Activated B cell treated with CpG ODN at 0.5 μM for 24 hours (primary cell): ENCODE data around the gene AFF3. TPM values are rescaled to one million over a fixed set of nuclear protein-coding genes. Genes with fewer than 3 reads are reported as not detected.
A peak's percentile ranks its signal among the peaks of the same experiment; 100 is the strongest.

Experiments used
- ATAC-seq: fragments of 200-7000 bp; cut with Tn5 transposase; one replicate; pipeline ENCODE4 v1.10.0; 2021; ENCODE audit warnings: low read depth, mild to moderate bottlenecking, moderate library complexity
- CTCF ChIA-PET: fragments of 350-600 bp; sonication (Branson Sonifier 250); formaldehyde crosslinking; loops from one replicate; lab custom pipeline; 2021; ENCODE audit warnings: antibody characterized with exemption; lab: Charles Lee
- POLR2A ChIA-PET: fragments of 350-600 bp; sonication (Branson Sonifier 250); formaldehyde crosslinking; loops from one replicate; lab custom pipeline; 2021; ENCODE audit warnings: antibody characterized with exemption; lab: Charles Lee
- DNase-seq: peaks from one replicate; pipeline ENCODE4 v3.0.0; 2022
- H3K27ac Mint-ChIP-seq: one replicate; pipeline ENCODE4 v1.8.0; 2020; ENCODE audit warnings: mixed read lengths
- H3K27me3 Mint-ChIP-seq: one replicate; pipeline ENCODE4 v1.8.0; 2021; ENCODE audit warnings: mixed read lengths
- H3K36me3 Mint-ChIP-seq: one replicate; pipeline ENCODE4 v1.8.0; 2021; ENCODE audit warnings: low read depth, mixed read lengths
- H3K4me1 Mint-ChIP-seq: one replicate; pipeline ENCODE4 v1.8.0; 2021; ENCODE audit warnings: mixed read lengths
- H3K4me3 Mint-ChIP-seq: one replicate; pipeline ENCODE4 v1.8.0; 2020; ENCODE audit warnings: mild to moderate bottlenecking, mixed read lengths
- H3K9me3 Mint-ChIP-seq: one replicate; pipeline ENCODE4 v1.8.0; 2020; ENCODE audit warnings: mixed read lengths
- CTCF ChIP-seq: fragments of 200-600 bp; IDR thresholded peaks from one replicate; pipeline ENCODE4 v1.8.0; 2022; ENCODE audit warnings: antibody characterized with exemption, mild to moderate bottlenecking
- intact Hi-C: fragments of 100-400 bp; cut with micrococcal nuclease; formaldehyde crosslinking; loops from one replicate; pipeline ENCODE4 v1.15.1; 2024
- total RNA-seq: library from RNA; stranded (reverse); gene quantifications from 2 replicates; pipeline ENCODE4 v1.2.3, GENCODE V29; 2022

AFF3 gene
- total RNA-seq, 1 donor from 2014 or later = 271 TPM

- Mint-ChIP-seq H3K27me3 (no peaks in the 10 kb centered on the region), H3K36me3 (peaks cover 42% of the 10 kb centered on the region), H3K4me3 (no peak overlapping the region), H3K27ac (peak overlapping the region; percentile 8), H3K4me1 (peaks cover 85% of the 10 kb centered on the region), H3K9me3 (no peaks in the 10 kb centered on the region)
- ChIA-PET POLR2A (interaction anchor here (1.4 kb wide), 1 partner anchor 9 kb away, joined by 3 read pairs; no protein-coding TSS in a partner anchor), CTCF (no interaction called here)
- TF ChIP-seq CTCF = no peak
- DNase-seq (no peak), ATAC-seq (no peak)
- intact Hi-C loops = loop anchor here (10.0 kb wide), 1 partner anchor 380 kb away; no protein-coding TSS in a partner anchor
Observed at GRCh38 chr2:99864561-99865553, 277.5 kb downstream of the AFF3 start.

GRCh38 chr2:99863903-99864270, 278.5 kb downstream of the AFF3 start:
- peak overlapping the region; percentile 14 for H3K27ac Mint-ChIP-seq
- intact Hi-C loops = loop anchor here (10.0 kb wide), 1 partner anchor 381 kb away; no protein-coding TSS in a partner anchor
- POLR2A ChIA-PET = interaction anchor here (0.5 kb wide), 1 partner anchor 275 kb away, joined by 4 read pairs; no protein-coding TSS in a partner anchor
- no peak for TF ChIP-seq CTCF
- ATAC-seq (no peak), DNase-seq (no peak)
- H3K36me3 Mint-ChIP-seq = peaks cover 42% of the 10 kb centered on the region
- H3K27me3 Mint-ChIP-seq = no peaks in the 10 kb centered on the region
- CTCF ChIA-PET = no interaction called here
- no peaks in the 10 kb centered on the region for H3K9me3 Mint-ChIP-seq
- no peak overlapping the region for H3K4me3 Mint-ChIP-seq
- peaks cover 84% of the 10 kb centered on the region for H3K4me1 Mint-ChIP-seq

GRCh38 chr2:99863236-99863902, 279.0 kb downstream of the AFF3 start:
- no peak for ATAC-seq
- H3K9me3 Mint-ChIP-seq = no peaks in the 10 kb centered on the region
- H3K27ac Mint-ChIP-seq = peak overlapping the region; percentile 14
- H3K27me3 Mint-ChIP-seq = no peaks in the 10 kb centered on the region
- no peak overlapping the region for H3K4me3 Mint-ChIP-seq
- ChIA-PET CTCF (no interaction called here), POLR2A (interaction anchor here (0.5 kb wide), 1 partner anchor 276 kb away, joined by 4 read pairs; no protein-coding TSS in a partner anchor)
- intact Hi-C loops = loop anchor here (10.0 kb wide), 1 partner anchor 381 kb away; no protein-coding TSS in a partner anchor
- TF ChIP-seq CTCF = no peak
- H3K36me3 Mint-ChIP-seq = peaks cover 42% of the 10 kb centered on the region
- peaks cover 79% of the 10 kb centered on the region for H3K4me1 Mint-ChIP-seq
- DNase-seq = no peak

- peak overlapping the region; percentile 50 for H3K4me3 Mint-ChIP-seq
- ATAC-seq (no peak), DNase-seq (no peak)
- POLR2A ChIA-PET = no interaction called here
- TF ChIP-seq CTCF = no peak
- CTCF ChIA-PET = no interaction called here
- intact Hi-C loops = loop anchor here (10.0 kb wide), 1 partner anchor 382 kb away; no protein-coding TSS in a partner anchor
- peaks cover 39% of the 10 kb centered on the region for H3K36me3 Mint-ChIP-seq
- peak overlapping the region; percentile 51 for H3K27ac Mint-ChIP-seq
- H3K27me3 Mint-ChIP-seq = no peaks in the 10 kb centered on the region
- no peaks in the 10 kb centered on the region for H3K9me3 Mint-ChIP-seq
- H3K4me1 Mint-ChIP-seq = peaks cover 75% of the 10 kb centered on the region
Observed at GRCh38 chr2:99862566-99862965, 279.8 kb downstream of the AFF3 start.
